Esophagus squamous epithelium (tissue), 5 donors: ENCODE measurements around the gene PDCD1LG2. TPM values are rescaled to one million over a fixed set of nuclear protein-coding genes. Genes with fewer than 3 reads are reported as not detected.

Source experiments
- DNase-seq: peaks from one replicate; lab custom pipeline; 2025; lab: John Stamatoyannopoulos, UW
- H3K27ac ChIP-seq, 4 donors: fragments of 200-600 bp; sonication (generic); one replicate each; pipeline ENCODE4 v1.5.1; 2016 to 2019; ENCODE audit warnings: mild to moderate bottlenecking in 1 of 4
- H3K27me3 ChIP-seq, 4 donors: fragments of 200-600 bp; sonication (generic); 1 replicate in 3 of 4; 2 replicates in 1 of 4; pipeline versions ENCODE4 v1.5.1 to v1.6.0; 2017 to 2021; ENCODE audit warnings: antibody characterized with exemption in 1 of 4
- H3K36me3 ChIP-seq, 3 donors: fragments of 200-600 bp; sonication (generic); one replicate each; pipeline ENCODE4 v1.5.1; 2016 to 2019
- H3K4me1 ChIP-seq, 3 donors: fragments of 200-600 bp; sonication (generic); one replicate each; pipeline ENCODE4 v1.5.1; 2017 to 2019
- H3K4me3 ChIP-seq, 4 donors: fragments of 200-600 bp; sonication (generic); 1 replicate in 3 of 4; 2 replicates in 1 of 4; pipeline ENCODE4 v1.5.1; 2016 to 2019; ENCODE audit warnings: mild to moderate bottlenecking in 2 of 4, moderate library complexity in 1 of 4
- H3K9me3 ChIP-seq, 3 donors: fragments of 200-600 bp; sonication (generic); one replicate each; pipeline ENCODE4 v1.5.1; 2016 to 2019
- POLR2A ChIP-seq, 4 donors: fragments of 450-650 bp; IDR thresholded peaks; one replicate each; pipeline ENCODE4 v1.6.1; 2017; ENCODE audit warnings: antibody characterized with exemption in 4 of 4, mild to moderate bottlenecking in 4 of 4, moderate library complexity in 3 of 4
- WGBS, 2 donors: methylation state at CpG; one replicate each; pipeline ENCODE4 v1.1.5; 2018; 5-methylcytosine and 5-hydroxymethylcytosine counted together
- intact Hi-C: fragments of 100-400 bp; cut with DNase I; formaldehyde crosslinking; loops from one replicate; pipeline ENCODE4 v1.15.0; 2022
- total RNA-seq, 4 donors: library from RNA; depleted of rRNA; stranded (reverse); fragments of >200 nt; gene quantifications; one replicate each; pipeline ENCODE4 v1.1.0, GENCODE V29; 2016
- TF ChIP-seq, protein P1 (sequence below), 6 experiments: fragments of 450-650 bp in 4 of 6; fragments of 200-600 bp in 2 of 6; sonication (generic) in 2 of 6; IDR thresholded peaks; one replicate each; pipeline ENCODE4 v1.5.1; 2016 to 2019; ENCODE audit warnings: antibody characterized with exemption in 6 of 6, mild to moderate bottlenecking in 4 of 6, moderate library complexity in 4 of 6
- donor health status: DM: yes; HTN: yes; CAD: no.

Gene PDCD1LG2
- total RNA-seq, 4 donors from 2014 or later = 0.23 to 3.6 (median 0.31) TPM

DNA sequence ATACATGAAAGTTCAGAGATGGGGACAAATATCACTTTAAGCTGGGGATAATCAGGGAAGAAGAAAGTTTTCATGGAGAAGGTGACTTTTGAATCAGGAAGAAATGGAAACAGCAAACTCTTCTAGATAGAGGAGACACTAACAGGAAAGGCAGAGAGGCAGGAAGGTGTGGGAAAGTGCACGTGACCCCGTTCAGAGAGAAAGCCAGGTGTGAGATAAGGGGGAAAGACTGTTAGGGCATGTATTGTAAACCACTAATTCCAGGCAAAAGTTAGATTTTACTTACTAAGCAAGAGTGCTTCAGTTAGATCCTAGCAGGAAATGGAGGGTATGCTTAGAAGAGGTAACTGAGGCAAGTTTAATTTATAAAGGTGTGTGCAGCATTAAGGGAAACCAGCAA lies 58.5 kb downstream of the PDCD1LG2 start:
- Histone ChIP-seq H3K4me1 (peaks cover 0 to 53% (median 5%) of the 10 kb centered on the region in 3 donors), H3K9me3 (no peaks in the 10 kb centered on the region), H3K27me3 (no peaks in the 10 kb centered on the region), H3K4me3 (no peak overlapping the region), H3K27ac (no peak overlapping the region), H3K36me3 (no peaks in the 10 kb centered on the region)
- TF ChIP-seq, protein P1, sequence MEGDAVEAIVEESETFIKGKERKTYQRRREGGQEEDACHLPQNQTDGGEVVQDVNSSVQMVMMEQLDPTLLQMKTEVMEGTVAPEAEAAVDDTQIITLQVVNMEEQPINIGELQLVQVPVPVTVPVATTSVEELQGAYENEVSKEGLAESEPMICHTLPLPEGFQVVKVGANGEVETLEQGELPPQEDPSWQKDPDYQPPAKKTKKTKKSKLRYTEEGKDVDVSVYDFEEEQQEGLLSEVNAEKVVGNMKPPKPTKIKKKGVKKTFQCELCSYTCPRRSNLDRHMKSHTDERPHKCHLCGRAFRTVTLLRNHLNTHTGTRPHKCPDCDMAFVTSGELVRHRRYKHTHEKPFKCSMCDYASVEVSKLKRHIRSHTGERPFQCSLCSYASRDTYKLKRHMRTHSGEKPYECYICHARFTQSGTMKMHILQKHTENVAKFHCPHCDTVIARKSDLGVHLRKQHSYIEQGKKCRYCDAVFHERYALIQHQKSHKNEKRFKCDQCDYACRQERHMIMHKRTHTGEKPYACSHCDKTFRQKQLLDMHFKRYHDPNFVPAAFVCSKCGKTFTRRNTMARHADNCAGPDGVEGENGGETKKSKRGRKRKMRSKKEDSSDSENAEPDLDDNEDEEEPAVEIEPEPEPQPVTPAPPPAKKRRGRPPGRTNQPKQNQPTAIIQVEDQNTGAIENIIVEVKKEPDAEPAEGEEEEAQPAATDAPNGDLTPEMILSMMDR (IDR thresholded peaks at IDR 0.05) = no peak
- TF ChIP-seq POLR2A (IDR thresholded peaks at IDR 0.05) = no peak
- intact Hi-C loops = no loop called here
- no peak for DNase-seq
- 57 to 70% methylated on average over 2 of the region's 2 CpGs for WGBS, 2 donors

DNA sequence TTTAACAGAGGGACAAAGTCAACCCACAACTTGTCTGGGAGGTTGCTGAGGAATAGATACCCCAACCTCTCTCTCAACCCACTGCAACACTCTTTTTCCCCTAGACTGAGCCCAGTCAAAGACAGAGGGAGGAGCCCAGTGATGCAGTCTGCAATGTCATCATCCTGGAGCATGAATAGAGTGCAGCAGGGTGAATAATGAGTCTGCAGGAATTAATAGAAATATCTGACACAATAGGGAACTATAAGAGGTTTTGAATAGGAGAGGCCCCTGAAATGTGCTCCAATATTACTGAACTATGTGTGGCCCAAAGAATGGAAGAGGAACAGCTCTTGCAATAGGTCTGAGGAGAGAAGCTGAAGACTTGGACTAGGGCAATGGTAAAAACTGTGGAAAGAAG lies 59.1 kb downstream of the PDCD1LG2 start:
- intact Hi-C loops = no loop called here

DNA sequence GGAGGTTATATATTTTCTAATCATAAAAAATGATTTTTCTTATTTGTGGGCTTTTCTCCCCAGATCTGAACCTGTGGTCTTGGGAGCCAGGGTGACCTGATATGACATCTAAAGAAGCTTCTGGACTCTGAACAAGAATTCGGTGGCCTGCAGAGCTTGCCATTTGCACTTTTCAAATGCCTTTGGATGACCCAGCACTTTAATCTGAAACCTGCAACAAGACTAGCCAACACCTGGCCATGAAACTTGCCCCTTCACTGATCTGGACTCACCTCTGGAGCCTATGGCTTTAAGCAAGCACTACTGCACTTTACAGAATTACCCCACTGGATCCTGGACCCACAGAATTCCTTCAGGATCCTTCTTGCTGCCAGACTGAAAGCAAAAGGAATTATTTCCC lies 59.6 kb downstream of the PDCD1LG2 start:
- intact Hi-C loops = no loop called here
- 85 to 92% methylated on average over 1 of the region's 1 CpG for WGBS, 2 donors

More for the DNA sequence above, 59.1 kb downstream of the PDCD1LG2 start:
- Histone ChIP-seq H3K27ac (no peak overlapping the region), H3K36me3 (no peaks in the 10 kb centered on the region), H3K27me3 (no peaks in the 10 kb centered on the region), H3K4me1 (peaks cover 0 to 48% (median 2%) of the 10 kb centered on the region in 3 donors), H3K9me3 (no peaks in the 10 kb centered on the region), H3K4me3 (no peak overlapping the region)
- TF ChIP-seq, protein P1 (IDR thresholded peaks at IDR 0.05) = no peak
- no peak for TF ChIP-seq POLR2A (IDR thresholded peaks at IDR 0.05)
- DNase-seq = no peak

DNA sequence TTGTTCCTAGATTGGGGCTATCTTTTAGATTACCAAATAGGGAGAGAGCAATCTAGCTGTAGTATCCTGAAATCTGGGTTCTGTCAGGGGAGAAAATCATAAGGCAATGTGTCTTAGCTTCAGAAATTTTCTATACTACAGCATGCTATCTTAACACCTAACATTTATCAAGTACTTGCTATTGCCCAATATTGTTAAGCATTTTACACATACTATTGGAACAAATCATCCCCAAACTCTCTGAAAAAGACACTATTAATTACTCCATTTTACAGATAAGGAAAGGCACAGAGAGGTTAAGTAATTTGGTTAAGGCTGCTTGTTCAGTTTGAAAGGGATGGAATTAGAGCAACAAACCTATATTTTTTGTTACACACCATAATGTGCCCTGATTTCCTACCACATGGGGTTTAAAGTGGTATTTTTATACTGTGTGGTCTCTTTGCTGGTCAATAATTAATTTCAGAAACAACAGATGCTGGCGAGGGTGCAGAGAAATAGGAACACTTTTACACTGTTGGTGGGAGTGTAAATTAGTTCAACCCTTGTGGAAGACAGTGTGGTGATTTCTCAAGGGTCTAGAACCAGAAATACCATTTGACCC lies 61.4 kb downstream of the PDCD1LG2 start:
- intact Hi-C loops = no loop called here
- no peak for TF ChIP-seq POLR2A (IDR thresholded peaks at IDR 0.05)
- TF ChIP-seq, protein P1 (IDR thresholded peaks at IDR 0.05) = no peak
- 90 to 92% methylated on average over 1 of the region's 1 CpG for WGBS, 2 donors

More for the DNA sequence above, 59.6 kb downstream of the PDCD1LG2 start:
- Histone ChIP-seq H3K4me1 (peaks cover 0 to 43% (median 0%) of the 10 kb centered on the region in 3 donors), H3K36me3 (no peaks in the 10 kb centered on the region), H3K9me3 (no peaks in the 10 kb centered on the region), H3K4me3 (no peak overlapping the region), H3K27ac (no peak overlapping the region), H3K27me3 (no peaks in the 10 kb centered on the region)
- no peak for DNase-seq
- TF ChIP-seq, protein P1 (IDR thresholded peaks at IDR 0.05) = no peak
- no peak for TF ChIP-seq POLR2A (IDR thresholded peaks at IDR 0.05)

DNA sequence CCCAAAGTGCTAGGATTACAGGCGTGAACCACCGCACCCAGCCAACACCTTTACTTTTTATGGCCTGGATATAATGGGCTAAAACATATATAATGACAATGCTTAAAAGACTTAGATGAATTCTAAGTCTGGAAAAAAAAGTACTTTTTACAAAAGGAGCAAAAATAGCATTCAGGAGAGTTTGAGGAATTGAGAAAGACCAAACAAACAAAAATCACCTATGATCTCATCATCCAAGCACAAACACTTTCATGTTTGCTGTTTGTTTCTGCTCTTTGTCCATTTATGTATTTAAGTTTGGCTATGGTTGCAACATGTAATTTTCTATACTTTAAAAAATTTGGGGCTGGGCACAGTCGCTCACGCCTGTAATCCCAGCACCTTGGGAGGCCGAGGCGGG lies 63.8 kb downstream of the PDCD1LG2 start:
- H3K27ac ChIP-seq = no peak overlapping the region
- TF ChIP-seq POLR2A (IDR thresholded peaks at IDR 0.05) = no peak
- TF ChIP-seq, protein P1 (IDR thresholded peaks at IDR 0.05) = no peak
- intact Hi-C loops = no loop called here
- H3K4me3 ChIP-seq = no peak overlapping the region
- H3K4me1 ChIP-seq = peaks cover 0 to 25% (median 4%) of the 10 kb centered on the region in 3 donors
- H3K27me3 ChIP-seq = no peaks in the 10 kb centered on the region
- no peak for DNase-seq
- no peaks in the 10 kb centered on the region for H3K36me3 ChIP-seq
- no peaks in the 10 kb centered on the region for H3K9me3 ChIP-seq
- WGBS, 2 donors = 92 to 98% methylated on average over 5 to 6 of the region's 6 CpGs

More for the DNA sequence above, 61.4 kb downstream of the PDCD1LG2 start:
- Histone ChIP-seq H3K36me3 (no peaks in the 10 kb centered on the region), H3K27me3 (no peaks in the 10 kb centered on the region), H3K4me1 (peaks cover 0 to 25% (median 0%) of the 10 kb centered on the region in 3 donors), H3K9me3 (no peaks in the 10 kb centered on the region), H3K27ac (no peak overlapping the region), H3K4me3 (no peak overlapping the region)
- no peak for DNase-seq
